H1 (cell line): ENCODE data around the gene INHA. TPM values are rescaled to one million over a fixed set of nuclear protein-coding genes. Genes with fewer than 3 reads are reported as not detected.

Experiments used
- CTBP2 ChIP-seq: IDR thresholded peaks from 2 replicates; pipeline ENCODE4 v1.7.0; 2011; ENCODE audit warnings: borderline replicate concordance, mild to moderate bottlenecking, moderate library complexity, mixed read lengths, low read length; ENCODE audit not compliant: insufficient read depth, insufficient read length
- EGR1 ChIP-seq: IDR thresholded peaks from 2 replicates; pipeline ENCODE4 v1.6.1; 2011; ENCODE audit warnings: low read depth, low read length, borderline replicate concordance
- RFX5 ChIP-seq: IDR thresholded peaks from 2 replicates; pipeline ENCODE4 v1.6.1; 2011; ENCODE audit warnings: low read depth, low read length, improper control_type of control experiment, borderline replicate concordance
- RNF2 ChIP-seq: fragments of 200-900, 300-1000 bp; sonication (generic); IDR thresholded peaks from 2 replicates; pipeline ENCODE4 v1.7.1; 2016; ENCODE audit warnings: borderline replicate concordance, low read depth, mild to moderate bottlenecking, antibody characterized with exemption, low read length; ENCODE audit not compliant: poor library complexity, severe bottlenecking; ENCODE audit errors: missing control alignments
- polyA plus RNA-seq, 7 experiments: library from polyadenylated mRNA; depleted of rRNA in 3 of 7; stranded (reverse) in 5 of 7; unstranded in 2 of 7; fragments of >200 nt in 5 of 7; fragments of 200-250 nt in 2 of 7; gene quantifications; 1 replicate in 5 of 7; 2 replicates in 1 of 7; 4 replicates in 1 of 7; pipeline versions ENCODE4 v1.2.1 to v1.2.3, GENCODE V29; 2011 to 2013; ENCODE audit warnings: missing spikeins in 2 of 7, mixed read lengths in 2 of 7
- total RNA-seq: library from RNA; stranded (reverse); fragmentation: NEBNext Ultra II Directional; extraction: Animal tissue kit (Norgen Biotek cat#: 25700); gene quantifications from 2 replicates; pipeline ENCODE4 v1.2.1, GENCODE V29; 2021

Gene INHA
- total and polyA plus RNA-seq, 2 of the 8 experiments (the other 6 are each of a cell fraction or from before 2014, with no cell fraction given): 0.65 to 2.7 TPM

- TF ChIP-seq RFX5 (no peak), CTBP2 (no peak), EGR1 (no peak), RNF2 (no peak)
- TF ChIP-seq, all 59 proteins: peak for 0
Observed at GRCh38 chr2:219555956-219556355, 16.2 kb upstream of the INHA start (continued).
